Uterus (tissue), 2 donors: Measurements from ENCODE around the gene UFD1.

ENCODE experiments used
- CTCF ChIP-seq, 4 experiments: fragments of 200-600 bp in 2 of 4; fragments of 450-650 bp in 2 of 4; sonication (generic) in 2 of 4; IDR thresholded peaks; one replicate each; pipeline ENCODE4 v1.5.1; 2016 to 2019; ENCODE audit warnings: antibody characterized with exemption in 4 of 4, mild to moderate bottlenecking in 2 of 4, moderate library complexity in 1 of 4
- POLR2A ChIP-seq, 2 donors: fragments of 450-650 bp; IDR thresholded peaks; one replicate each; pipeline ENCODE4 v1.6.1; 2016; ENCODE audit warnings: antibody characterized with exemption in 2 of 2, mild to moderate bottlenecking in 1 of 2, moderate library complexity in 1 of 2

- TF ChIP-seq POLR2A (IDR thresholded peaks at IDR 0.05) (no peak), CTCF (IDR thresholded peaks at IDR 0.05) (no peak)
Observed at GRCh38 chr22:19470010-19470409, 9.0 kb downstream of the UFD1 start.
